HepG2 (cell line): ENCODE data around the gene HNRNPM. TPM values are rescaled to one million over a fixed set of nuclear protein-coding genes. Genes with fewer than 3 reads are reported as not detected.

Source experiments
- AGO2 ChIP-seq: fragments of 200-400 bp; formaldehyde crosslinking; optimal IDR thresholded peaks from 2 replicates; pipeline ENCODE3; 2017; ENCODE audit warnings: mild to moderate bottlenecking, low read depth, low read length, moderate library complexity
- FOXP1 ChIP-seq, 2 experiments: fragments of 450-650 bp in 1 of 2; IDR thresholded peaks; 2 replicates each; pipeline ENCODE4 v1.6.1; 2017 to 2018; ENCODE audit warnings: antibody characterized with exemption in 1 of 2
- GFI1 ChIP-seq: sonication (generic); formaldehyde crosslinking; IDR thresholded peaks from 2 replicates; pipeline ENCODE4 v1.5.0; 2020; ENCODE audit warnings: missing genetic modification reagents, mild to moderate bottlenecking, borderline replicate concordance
- GPN1 ChIP-seq: sonication (generic); formaldehyde crosslinking; IDR thresholded peaks from 2 replicates; pipeline ENCODE4 v1.5.1; 2020; ENCODE audit warnings: missing genetic modification reagents, borderline replicate concordance
- KAT8 ChIP-seq: IDR thresholded peaks from 2 replicates; pipeline ENCODE4 v1.6.1; 2016; ENCODE audit warnings: missing genetic modification reagents, missing compliant biosample characterization
- NR2F1 ChIP-seq, 2 experiments: fragments of 450-650 bp in 1 of 2; formaldehyde crosslinking in 1 of 2; IDR thresholded peaks; 2 replicates each; pipeline versions ENCODE4 v1.5.0 to v1.6.1; 2016 to 2020; ENCODE audit warnings: mild to moderate bottlenecking in 1 of 2, missing compliant biosample characterization in 1 of 2, missing genetic modification reagents in 1 of 2, moderate library complexity in 1 of 2
- RFX1 ChIP-seq: fragments of 450-650 bp; IDR thresholded peaks from 2 replicates; pipeline ENCODE4 v1.6.1; 2017
- SOX13 ChIP-seq, 3 experiments: fragments of 450-650 bp in 1 of 3; sonication (generic) in 1 of 3; formaldehyde crosslinking in 1 of 3; IDR thresholded peaks in 2 of 3; conservative IDR thresholded peaks in 1 of 3; 2 replicates each; pipeline versions ENCODE4 v1.5.0 to v1.6.1; 2016 to 2020; ENCODE audit warnings: antibody characterized with exemption in 1 of 3, mild to moderate bottlenecking in 1 of 3, missing compliant biosample characterization in 1 of 3, missing genetic modification reagents in 1 of 3, moderate library complexity in 1 of 3
- TBX2 ChIP-seq: sonication (generic); formaldehyde crosslinking; IDR thresholded peaks from 2 replicates; pipeline ENCODE4 v1.5.0; 2020; ENCODE audit warnings: missing genetic modification reagents, mild to moderate bottlenecking, borderline replicate concordance
- ZBTB7B ChIP-seq: sonication (generic); formaldehyde crosslinking; IDR thresholded peaks from 2 replicates; pipeline ENCODE4 v1.4.0; 2020; ENCODE audit warnings: missing genetic modification reagents
- ZNF17 ChIP-seq: sonication (generic); formaldehyde crosslinking; IDR thresholded peaks from 2 replicates; pipeline ENCODE4 v1.5.0; 2020; ENCODE audit warnings: mild to moderate bottlenecking, missing genetic modification reagents
- ZNF230 ChIP-seq: sonication (generic); formaldehyde crosslinking; IDR thresholded peaks from 2 replicates; pipeline ENCODE4 v1.4.0; 2020; ENCODE audit warnings: mild to moderate bottlenecking, missing genetic modification reagents
- ZNF275 ChIP-seq: sonication (generic); formaldehyde crosslinking; IDR thresholded peaks from 2 replicates; pipeline ENCODE4 v1.8.0; 2022; ENCODE audit warnings: missing genetic modification reagents, mild to moderate bottlenecking, inconsistent platforms, borderline replicate concordance
- ZNF317 ChIP-seq: sonication (generic); formaldehyde crosslinking; IDR thresholded peaks from 2 replicates; pipeline ENCODE4 v1.5.0; 2020; ENCODE audit warnings: mild to moderate bottlenecking, missing genetic modification reagents
- ZNF33B ChIP-seq: sonication (generic); formaldehyde crosslinking; IDR thresholded peaks from 2 replicates; pipeline ENCODE4 v1.5.1; 2020; ENCODE audit warnings: mild to moderate bottlenecking, missing genetic modification reagents
- ZNF407 ChIP-seq: sonication (generic); formaldehyde crosslinking; IDR thresholded peaks from one replicate; pipeline ENCODE4 v1.5.1; 2020; ENCODE audit warnings: mild to moderate bottlenecking, missing genetic modification reagents; ENCODE audit errors: not compliant biosample characterization
- ZSCAN29 ChIP-seq: sonication (generic); formaldehyde crosslinking; conservative IDR thresholded peaks from 2 replicates; pipeline ENCODE4 v1.4.0; 2020; ENCODE audit warnings: mild to moderate bottlenecking, missing genetic modification reagents
- ZSCAN30 ChIP-seq: sonication (generic); formaldehyde crosslinking; IDR thresholded peaks from 2 replicates; pipeline ENCODE4 v1.5.0; 2020; ENCODE audit warnings: mild to moderate bottlenecking, missing genetic modification reagents
- polyA plus RNA-seq, 8 experiments: library from polyadenylated mRNA; depleted of rRNA in 3 of 8; stranded (reverse) in 7 of 8; unstranded in 1 of 8; fragments of >200 nt; fragmentation: Illumina TruSeq in 4 of 8; extraction: Trizol in 4 of 8; gene quantifications; 2 replicates each; pipeline versions ENCODE4 v1.2.1 to v1.2.3, GENCODE V29; 2011 to 2016; ENCODE audit warnings: low read depth in 4 of 8, missing spikeins in 1 of 8, mixed read lengths in 1 of 8; ENCODE audit not compliant: insufficient read depth in 1 of 8
- total RNA-seq, 5 experiments: library from RNA; depleted of rRNA; stranded (reverse); fragments of >200 nt; fragmentation: Illumina TruSeq; extraction: Trizol; gene quantifications; 2 replicates each; pipeline ENCODE4 v1.2.3, GENCODE V29; 2016; ENCODE audit warnings: low read depth in 1 of 5

HNRNPM gene
- total and polyA plus RNA-seq, 2 of the 13 experiments (the other 11 are each of a cell fraction or from before 2014, with no cell fraction given), result 56.7 to 102 TPM

GRCh38 chr19:8421484-8422461 lies 23.0 kb upstream of the HNRNPM start (continued):
- TF ChIP-seq ZNF407 (CRISPR knock-in tag) (peak; percentile 21), ZNF33B (CRISPR knock-in tag) (no peak), FOXP1 (IDR thresholded peaks at IDR 0.05) (no peak), FOXP1 (CRISPR knock-in tag; IDR thresholded peaks at IDR 0.05) (no peak; the same call in 1 of the 2 replicates), ZNF230 (CRISPR knock-in tag) (no peak), ZSCAN30 (CRISPR knock-in tag) (no peak), AGO2 (no peak), ZNF17 (no peak), ZNF317 (CRISPR knock-in tag) (no peak), ZSCAN29 (CRISPR knock-in tag) (peak; percentile 70; the same call in 1 of the 2 replicates), ZBTB7B (CRISPR knock-in tag) (0 out of 2 replicates have a peak, but pooled peaks have one; percentile 31), ZNF275 (CRISPR knock-in tag) (no peak), KAT8 (CRISPR knock-in tag) (0 out of 2 replicates have a peak, but pooled peaks have one; percentile 12), GFI1 (CRISPR knock-in tag) (0 out of 2 replicates have a peak, but pooled peaks have one; percentile 54), TBX2 (CRISPR knock-in tag) (peak; percentile 86; the same call in 1 of the 2 replicates), RFX1 (peak; percentile 59; the same call in 1 of the 2 replicates), NR2F1 (CRISPR knock-in tag; IDR thresholded peaks at IDR 0.05) (peak; percentile 43 to 55; a peak in 2 of 4 replicates), GPN1 (CRISPR knock-in tag) (no peak), SOX13 (IDR thresholded peaks at IDR 0.05) (no peak), SOX13 (CRISPR knock-in tag; conservative IDR thresholded peaks at IDR 0.05 in 1 of 2, IDR thresholded peaks at IDR 0.05 in 1 of 2) (peak in 1 of 2 experiments; percentile 53; a peak in 1 of 4 replicates)
